HepG2 (cell line): ENCODE data around the gene HMGN4. TPM values are rescaled to one million over a fixed set of nuclear protein-coding genes. Genes with fewer than 3 reads are reported as not detected.

ENCODE experiments used
- ATF3 ChIP-seq: sonication (generic); formaldehyde crosslinking; IDR thresholded peaks from 2 replicates; pipeline ENCODE4 v1.4.0; 2020; ENCODE audit warnings: missing genetic modification reagents
- ATF6 ChIP-seq: sonication (generic); formaldehyde crosslinking; conservative IDR thresholded peaks from 2 replicates; pipeline ENCODE4 v1.4.0; 2020; ENCODE audit warnings: missing genetic modification reagents
- GATA4 ChIP-seq: sonication (generic); IDR thresholded peaks from 2 replicates; pipeline ENCODE4 v1.6.1; 2016; ENCODE audit warnings: antibody characterized with exemption, low read depth, borderline replicate concordance
- HOXA3 ChIP-seq: sonication (generic); formaldehyde crosslinking; IDR thresholded peaks from 2 replicates; pipeline ENCODE4 v1.5.0; 2020; ENCODE audit warnings: missing genetic modification reagents
- MEIS2 ChIP-seq: sonication (generic); formaldehyde crosslinking; IDR thresholded peaks from 2 replicates; pipeline ENCODE4 v1.9.0; 2021; ENCODE audit warnings: mild to moderate bottlenecking, missing genetic modification reagents
- ONECUT2 ChIP-seq: sonication (generic); formaldehyde crosslinking; IDR thresholded peaks from 2 replicates; pipeline ENCODE4 v1.4.0; 2020; ENCODE audit warnings: missing genetic modification reagents
- PHF20 ChIP-seq: sonication (generic); formaldehyde crosslinking; IDR thresholded peaks from 2 replicates; pipeline ENCODE4 v1.5.0; 2020; ENCODE audit warnings: mild to moderate bottlenecking, missing genetic modification reagents
- POGK ChIP-seq: sonication (generic); formaldehyde crosslinking; conservative IDR thresholded peaks from 2 replicates; pipeline ENCODE4 v1.8.0; 2022; ENCODE audit warnings: mild to moderate bottlenecking, moderate library complexity, missing genetic modification reagents
- ZFP91 ChIP-seq: sonication (generic); formaldehyde crosslinking; IDR thresholded peaks from 2 replicates; pipeline ENCODE4 v1.9.0; 2022; ENCODE audit warnings: missing genetic modification reagents, mild to moderate bottlenecking, borderline replicate concordance
- ZNF142 ChIP-seq: sonication (generic); formaldehyde crosslinking; IDR thresholded peaks from 2 replicates; pipeline ENCODE4 v1.4.0; 2020; ENCODE audit warnings: missing genetic modification reagents
- ZNF296 ChIP-seq: sonication (generic); formaldehyde crosslinking; conservative IDR thresholded peaks from 2 replicates; pipeline ENCODE4 v1.5.0; 2020; ENCODE audit warnings: mild to moderate bottlenecking, missing genetic modification reagents
- ZNF512B ChIP-seq: sonication (generic); formaldehyde crosslinking; IDR thresholded peaks from 2 replicates; pipeline ENCODE4 v1.5.1; 2020; ENCODE audit warnings: missing genetic modification reagents, mild to moderate bottlenecking, borderline replicate concordance
- ZNF713 ChIP-seq: sonication (generic); formaldehyde crosslinking; IDR thresholded peaks from 2 replicates; pipeline ENCODE4 v1.4.0; 2020; ENCODE audit warnings: mild to moderate bottlenecking, missing genetic modification reagents
- polyA plus RNA-seq, 8 experiments: library from polyadenylated mRNA; depleted of rRNA in 3 of 8; stranded (reverse) in 7 of 8; unstranded in 1 of 8; fragments of >200 nt; fragmentation: Illumina TruSeq in 4 of 8; extraction: Trizol in 4 of 8; gene quantifications; 2 replicates each; pipeline versions ENCODE4 v1.2.1 to v1.2.3, GENCODE V29; 2011 to 2016; ENCODE audit warnings: low read depth in 4 of 8, missing spikeins in 1 of 8, mixed read lengths in 1 of 8; ENCODE audit not compliant: insufficient read depth in 1 of 8
- total RNA-seq, 5 experiments: library from RNA; depleted of rRNA; stranded (reverse); fragments of >200 nt; fragmentation: Illumina TruSeq; extraction: Trizol; gene quantifications; 2 replicates each; pipeline ENCODE4 v1.2.3, GENCODE V29; 2016; ENCODE audit warnings: low read depth in 1 of 5

Gene HMGN4
- total and polyA plus RNA-seq, 2 of the 13 experiments (the other 11 are each of a cell fraction or from before 2014, with no cell fraction given), result 39.9 to 52.1 TPM

GRCh38 chr6:26595669-26596269 lies 57.6 kb downstream of the HMGN4 start (continued):
- TF ChIP-seq POGK (CRISPR knock-in tag) (peak; percentile 94), PHF20 (CRISPR knock-in tag) (peak; percentile 61; the same call in 1 of the 2 replicates), ZFP91 (CRISPR knock-in tag) (peak; percentile 85), ATF3 (no peak), ZNF713 (CRISPR knock-in tag) (peak; percentile 39; the same call in 1 of the 2 replicates), ATF6 (CRISPR knock-in tag) (no peak), HOXA3 (CRISPR knock-in tag) (peak; percentile 93), ZNF142 (no peak), ONECUT2 (CRISPR knock-in tag) (no peak), MEIS2 (CRISPR knock-in tag) (no peak; the same call in 1 of the 2 replicates), ZNF296 (CRISPR knock-in tag) (no peak), GATA4 (no peak), ZNF512B (CRISPR knock-in tag) (peak; percentile 72; the same call in 1 of the 2 replicates)
